H9 (cell line): Measurements from ENCODE around the gene ALOX5AP. TPM values are rescaled to one million over a fixed set of nuclear protein-coding genes. Genes with fewer than 3 reads are reported as not detected.

ENCODE experiments used
- DNase-seq: peaks from one replicate; pipeline ENCODE4 v3.0.0-alpha.2; 2017
- H2AFZ ChIP-seq: one replicate; pipeline ENCODE4 v1.6.1; 2013; ENCODE audit warnings: mild to moderate bottlenecking, low read length, control low read depth, moderate library complexity
- H2AK5ac ChIP-seq: 2 replicates; pipeline ENCODE4 v1.6.1; 2013; ENCODE audit warnings: low read length, control low read depth, mixed read lengths; ENCODE audit not compliant: insufficient read length
- H2BK120ac ChIP-seq: one replicate; pipeline ENCODE4 v1.6.1; 2013; ENCODE audit warnings: low read depth, mild to moderate bottlenecking, low read length, control low read depth, inconsistent platforms; ENCODE audit not compliant: poor library complexity, severe bottlenecking
- H2BK12ac ChIP-seq: 2 replicates; pipeline ENCODE4 v1.6.1; 2013; ENCODE audit warnings: low read length, control low read depth, mixed read lengths, low read depth; ENCODE audit not compliant: insufficient read length
- H2BK15ac ChIP-seq: 2 replicates; pipeline ENCODE4 v1.6.1; 2013; ENCODE audit warnings: low read depth, low read length, control low read depth
- H2BK20ac ChIP-seq: one replicate; pipeline ENCODE4 v1.6.1; 2013; ENCODE audit warnings: low read depth, mild to moderate bottlenecking, low read length, control low read depth, inconsistent platforms; ENCODE audit not compliant: poor library complexity, severe bottlenecking
- H2BK5ac ChIP-seq: 2 replicates; pipeline ENCODE4 v1.6.1; 2013; ENCODE audit warnings: low read length, control low read depth, mixed read lengths; ENCODE audit not compliant: insufficient read length
- H3K14ac ChIP-seq: 2 replicates; pipeline ENCODE4 v1.6.1; 2013; ENCODE audit warnings: low read length, control low read depth; ENCODE audit not compliant: insufficient read depth
- H3K18ac ChIP-seq: 2 replicates; pipeline ENCODE4 v1.6.1; 2013; ENCODE audit warnings: low read depth, mild to moderate bottlenecking, mixed read lengths, low read length, control low read depth; ENCODE audit not compliant: insufficient read length
- H3K23ac ChIP-seq: 2 replicates; pipeline ENCODE4 v1.6.1; 2013; ENCODE audit warnings: low read length, control low read depth, mixed read lengths, low read depth; ENCODE audit not compliant: insufficient read length
- H3K23me2 ChIP-seq: 2 replicates; pipeline ENCODE4 v1.6.1; 2013; ENCODE audit warnings: low read depth, mild to moderate bottlenecking, mixed read lengths, low read length, control low read depth; ENCODE audit not compliant: insufficient read length, poor library complexity, severe bottlenecking
- H3K27ac ChIP-seq: 2 replicates; pipeline ENCODE4 v1.5.1; 2013; ENCODE audit warnings: low read length, control low read depth, mixed read lengths, low read depth; ENCODE audit not compliant: insufficient read length
- H3K27me3 ChIP-seq: 2 replicates; pipeline ENCODE4 v1.6.1; 2013; ENCODE audit warnings: low read length, control low read depth, inconsistent platforms; ENCODE audit not compliant: insufficient read depth
- H3K4ac ChIP-seq: 2 replicates; pipeline ENCODE4 v1.6.1; 2013; ENCODE audit warnings: low read depth, mild to moderate bottlenecking, control low read depth, inconsistent platforms, low read length, moderate library complexity
- H3K4me1 ChIP-seq: 2 replicates; pipeline ENCODE4 v1.6.1; 2013; ENCODE audit warnings: low read length, control low read depth, inconsistent platforms; ENCODE audit not compliant: insufficient read depth
- H3K4me2 ChIP-seq: 2 replicates; pipeline ENCODE4 v1.6.1; 2013; ENCODE audit warnings: low read length, control low read depth, mixed read lengths; ENCODE audit not compliant: insufficient read length, insufficient read depth
- H3K56ac ChIP-seq: 2 replicates; pipeline ENCODE4 v1.6.1; 2013; ENCODE audit warnings: low read depth, mild to moderate bottlenecking, mixed read lengths, low read length, control low read depth; ENCODE audit not compliant: insufficient read length
- H3K79me1 ChIP-seq: 2 replicates; pipeline ENCODE4 v1.6.1; 2013; ENCODE audit warnings: low read depth, mild to moderate bottlenecking, moderate library complexity, low read length, control low read depth, inconsistent platforms; ENCODE audit not compliant: insufficient read depth, poor library complexity, severe bottlenecking
- H3K79me2 ChIP-seq: 2 replicates; pipeline ENCODE4 v1.6.1; 2013; ENCODE audit warnings: low read length, control low read depth, inconsistent platforms; ENCODE audit not compliant: insufficient read depth
- H3K9ac ChIP-seq: 2 replicates; pipeline ENCODE4 v1.6.1; 2013; ENCODE audit warnings: low read length, control low read depth, mixed read lengths; ENCODE audit not compliant: insufficient read length; ENCODE audit errors: extremely low read depth
- H3K9me3 ChIP-seq: one replicate; pipeline ENCODE4 v1.6.1; 2013; ENCODE audit warnings: low read depth, low read length, inconsistent platforms; ENCODE audit not compliant: control insufficient read depth
- H3T11ph ChIP-seq: one replicate; pipeline ENCODE4 v1.6.1; 2013; ENCODE audit warnings: mild to moderate bottlenecking, low read length, control low read depth, inconsistent platforms
- H4K20me1 ChIP-seq: one replicate; pipeline ENCODE4 v1.6.1; 2013; ENCODE audit not compliant: control insufficient read depth, insufficient read length, insufficient read depth
- H4K5ac ChIP-seq: 2 replicates; pipeline ENCODE4 v1.6.1; 2013; ENCODE audit warnings: low read depth, mild to moderate bottlenecking, mixed read lengths, low read length, control low read depth; ENCODE audit not compliant: insufficient read length
- H4K8ac ChIP-seq: replicated peaks from 2 replicates; pipeline ENCODE4 v1.6.1; 2013; ENCODE audit warnings: low read length, control low read depth, mixed read lengths, low read depth; ENCODE audit not compliant: insufficient read length
- H4K91ac ChIP-seq: 2 replicates; pipeline ENCODE4 v1.6.1; 2013; ENCODE audit warnings: low read depth, mild to moderate bottlenecking, moderate library complexity, mixed read lengths, low read length, control low read depth; ENCODE audit not compliant: insufficient read length
- H3K27ac Mint-ChIP-seq, 3 experiments: 2 replicates in 2 of 3; 3 replicates in 1 of 3; pipeline ENCODE4 v1.8.0; 2020 to 2021; ENCODE audit warnings: mixed read lengths in 3 of 3, mild to moderate bottlenecking in 1 of 3, moderate library complexity in 1 of 3
- H3K27me3 Mint-ChIP-seq: 2 replicates; pipeline ENCODE4 v1.8.0; 2021; ENCODE audit warnings: low read depth, mild to moderate bottlenecking, moderate library complexity, mixed read lengths
- H3K36me3 Mint-ChIP-seq, 3 experiments: 2 replicates in 2 of 3; 3 replicates in 1 of 3; pipeline ENCODE4 v1.8.0; 2020 to 2021; ENCODE audit warnings: low read depth in 3 of 3, mixed read lengths in 3 of 3; ENCODE audit not compliant: insufficient read depth in 1 of 3
- H3K4me1 Mint-ChIP-seq, 2 experiments: 2 replicates each; pipeline ENCODE4 v1.8.0; 2020; ENCODE audit warnings: mixed read lengths in 2 of 2
- H3K4me3 Mint-ChIP-seq, 2 experiments: 2 replicates in 1 of 2; 3 replicates in 1 of 2; pipeline ENCODE4 v1.8.0; 2020 to 2021; ENCODE audit warnings: mild to moderate bottlenecking in 2 of 2, mixed read lengths in 2 of 2, moderate library complexity in 1 of 2
- H3K9me3 Mint-ChIP-seq, 2 experiments: 2 replicates in 1 of 2; 3 replicates in 1 of 2; pipeline ENCODE4 v1.8.0; 2020; ENCODE audit warnings: mild to moderate bottlenecking in 2 of 2, mixed read lengths in 2 of 2, moderate library complexity in 1 of 2
- CTCF ChIP-seq: fragments of 200-600 bp; sonication (generic); conservative IDR thresholded peaks from 3 replicates; pipeline ENCODE4 v1.8.0; 2021; ENCODE audit warnings: antibody characterized with exemption, mild to moderate bottlenecking
- WGBS: extraction: QIAGEN DNeasy Blood & Tissue Kit; methylation state at CpG from one replicate; pipeline ENCODE4 v1.1.7; 2013; ENCODE audit warnings: missing lambda C conversion rate, low lambda C conversion rate, mixed read lengths; ENCODE audit not compliant: insufficient read length; ENCODE audit errors: extremely low coverage; 5-methylcytosine and 5-hydroxymethylcytosine counted together
- total RNA-seq: library from RNA; stranded (reverse); gene quantifications from 2 replicates; pipeline ENCODE4 v1.2.1, GENCODE V29; 2021

Gene ALOX5AP
- total RNA-seq, 1 experiment from 2014 or later: not detected

GRCh38 chr13:30762643-30763042 lies 27.3 kb downstream of the ALOX5AP start:
- H2BK20ac ChIP-seq: no peak overlapping the region
- H3K27me3 ChIP-seq: no peaks in the 10 kb centered on the region
- no peak overlapping the region for H3K14ac ChIP-seq
- H3K27me3 Mint-ChIP-seq: peaks cover 2% of the 10 kb centered on the region; the same call in 1 of the 2 replicates
- no peak overlapping the region for H4K91ac ChIP-seq
- DNase-seq: no peak
- no peak overlapping the region for H3K27ac ChIP-seq
- H3K4me1 Mint-ChIP-seq: peaks cover 0 to 8% of the 10 kb centered on the region in 2 experiments; a peak in 2 of 4 replicates
- H2BK15ac ChIP-seq: no peak overlapping the region
- H3K23me2 ChIP-seq: no peaks in the 10 kb centered on the region
- H3K4me2 ChIP-seq: no peak overlapping the region
- no peak overlapping the region for H2AFZ ChIP-seq
- no peak overlapping the region for H3T11ph ChIP-seq
- no peaks in the 10 kb centered on the region for H3K79me1 ChIP-seq
- H4K20me1 ChIP-seq: no peaks in the 10 kb centered on the region
- H3K9me3 Mint-ChIP-seq: no peaks in the 10 kb centered on the region
- H3K9ac ChIP-seq: no peak overlapping the region
- no peak overlapping the region for H4K5ac ChIP-seq
- WGBS: no CpG with 5 or more reads among the region's 4 CpGs
- no peak overlapping the region for H4K8ac ChIP-seq
- no peak overlapping the region for H2BK120ac ChIP-seq
- no peak overlapping the region for H3K27ac Mint-ChIP-seq
- no peaks in the 10 kb centered on the region for H3K4me1 ChIP-seq
- no peak overlapping the region for H2AK5ac ChIP-seq
- no peaks in the 10 kb centered on the region for H3K36me3 Mint-ChIP-seq
- no peaks in the 10 kb centered on the region for H3K9me3 ChIP-seq
- no peak for TF ChIP-seq CTCF
- no peak overlapping the region for H3K23ac ChIP-seq
- no peak overlapping the region for H3K4me3 Mint-ChIP-seq
- no peak overlapping the region for H3K18ac ChIP-seq
- no peak overlapping the region for H3K56ac ChIP-seq
- no peak overlapping the region for H3K4ac ChIP-seq
- no peaks in the 10 kb centered on the region for H3K79me2 ChIP-seq
- H2BK5ac ChIP-seq: no peak overlapping the region
- no peak overlapping the region for H2BK12ac ChIP-seq
